HepG2 (cell line): ENCODE results near the gene MXRA7. TPM values are rescaled to one million over a fixed set of nuclear protein-coding genes. Genes with fewer than 3 reads are reported as not detected.
A peak's percentile ranks its signal among the peaks of the same experiment; 100 is the strongest.

Source experiments
- AHDC1 ChIP-seq: sonication (generic); formaldehyde crosslinking; IDR thresholded peaks from 2 replicates; pipeline ENCODE4 v1.5.1; 2020; ENCODE audit warnings: mild to moderate bottlenecking, missing genetic modification reagents, borderline replicate concordance
- ATF7 ChIP-seq, 2 experiments: fragments of 450-650 bp in 1 of 2; sonication (generic) in 1 of 2; formaldehyde crosslinking in 1 of 2; IDR thresholded peaks; 2 replicates each; pipeline versions ENCODE4 v1.4.0 to v1.6.1; 2016 to 2020; ENCODE audit warnings: antibody characterized with exemption in 1 of 2, mild to moderate bottlenecking in 1 of 2, missing genetic modification reagents in 1 of 2
- EZH2 ChIP-seq: conservative IDR thresholded peaks from 2 replicates; pipeline ENCODE4 v1.6.1; 2012; ENCODE audit warnings: mild to moderate bottlenecking, low read depth, low read length, moderate library complexity
- KAT7 ChIP-seq: IDR thresholded peaks from 2 replicates; pipeline ENCODE4 v1.6.1; 2018; ENCODE audit warnings: borderline replicate concordance, missing compliant biosample characterization
- MBNL3 ChIP-seq: fragments of 250-450 bp; sonication (Bioruptor Pico); conservative IDR thresholded peaks from 2 replicates; pipeline ENCODE4 v1.8.0; 2022; ENCODE audit warnings: mild to moderate bottlenecking, inconsistent platforms
- MIER3 ChIP-seq: IDR thresholded peaks from 2 replicates; pipeline ENCODE4 v1.6.1; 2016; ENCODE audit warnings: missing compliant biosample characterization, borderline replicate concordance
- NFIC ChIP-seq: IDR thresholded peaks from 2 replicates; pipeline ENCODE4 v1.6.1; 2012; ENCODE audit warnings: mild to moderate bottlenecking, low read length, inconsistent platforms
- PHB2 ChIP-seq: fragments of 450-650 bp; IDR thresholded peaks from 2 replicates; pipeline ENCODE4 v1.6.1; 2018; ENCODE audit not compliant: partially characterized antibody
- POLR2A ChIP-seq, 2 experiments: IDR thresholded peaks; 2 replicates each; pipeline ENCODE4 v1.6.1; 2011; ENCODE audit warnings: low read depth in 2 of 2, low read length in 2 of 2, mild to moderate bottlenecking in 1 of 2, moderate library complexity in 1 of 2; ENCODE audit not compliant: insufficient read depth in 1 of 2
- SMYD3 ChIP-seq: sonication (generic); formaldehyde crosslinking; IDR thresholded peaks from 2 replicates; pipeline ENCODE4 v1.8.1; 2023; ENCODE audit warnings: mild to moderate bottlenecking, missing genetic modification reagents
- SRSF1 ChIP-seq: fragments of 200-400 bp; formaldehyde crosslinking; optimal IDR thresholded peaks from 2 replicates; pipeline ENCODE3; 2017; ENCODE audit warnings: mild to moderate bottlenecking, low read depth, low read length, moderate library complexity
- TRAFD1 ChIP-seq: sonication (generic); formaldehyde crosslinking; IDR thresholded peaks from 2 replicates; pipeline ENCODE4 v1.5.1; 2020; ENCODE audit warnings: missing genetic modification reagents, mild to moderate bottlenecking, borderline replicate concordance
- ZBTB25 ChIP-seq: IDR thresholded peaks from 2 replicates; pipeline ENCODE4 v1.6.1; 2018; ENCODE audit warnings: missing genetic modification reagents
- ZGPAT ChIP-seq: IDR thresholded peaks from 2 replicates; pipeline ENCODE4 v1.6.1; 2016; ENCODE audit warnings: mild to moderate bottlenecking
- ZKSCAN8 ChIP-seq: IDR thresholded peaks from 2 replicates; pipeline ENCODE4 v1.6.1; 2016; ENCODE audit warnings: borderline replicate concordance, missing genetic modification reagents, missing compliant biosample characterization
- ZNF207 ChIP-seq: fragments of 450-650 bp; IDR thresholded peaks from 2 replicates; pipeline ENCODE4 v1.6.1; 2016; ENCODE audit warnings: antibody characterized with exemption, borderline replicate concordance
- ZNF367 ChIP-seq: sonication (generic); formaldehyde crosslinking; IDR thresholded peaks from 2 replicates; pipeline ENCODE4 v1.4.0; 2020; ENCODE audit warnings: missing genetic modification reagents, borderline replicate concordance
- ZNF431 ChIP-seq: sonication (generic); formaldehyde crosslinking; IDR thresholded peaks from 2 replicates; pipeline ENCODE4 v1.9.0; 2022; ENCODE audit warnings: missing genetic modification reagents, low read depth, mild to moderate bottlenecking, borderline replicate concordance
- ZNF644 ChIP-seq: IDR thresholded peaks from 2 replicates; pipeline ENCODE4 v1.6.1; 2016; ENCODE audit warnings: low read depth
- ZNF777 ChIP-seq: sonication (generic); formaldehyde crosslinking; IDR thresholded peaks from 2 replicates; pipeline ENCODE4 v1.4.0; 2020; ENCODE audit warnings: missing genetic modification reagents
- ZSCAN12 ChIP-seq: sonication (generic); formaldehyde crosslinking; IDR thresholded peaks from 2 replicates; pipeline ENCODE4 v1.9.0; 2021; ENCODE audit warnings: mild to moderate bottlenecking, missing genetic modification reagents
- polyA plus RNA-seq, 8 experiments: library from polyadenylated mRNA; depleted of rRNA in 3 of 8; stranded (reverse) in 7 of 8; unstranded in 1 of 8; fragments of >200 nt; fragmentation: Illumina TruSeq in 4 of 8; extraction: Trizol in 4 of 8; gene quantifications; 2 replicates each; pipeline versions ENCODE4 v1.2.1 to v1.2.3, GENCODE V29; 2011 to 2016; ENCODE audit warnings: low read depth in 4 of 8, missing spikeins in 1 of 8, mixed read lengths in 1 of 8; ENCODE audit not compliant: insufficient read depth in 1 of 8
- total RNA-seq, 5 experiments: library from RNA; depleted of rRNA; stranded (reverse); fragments of >200 nt; fragmentation: Illumina TruSeq; extraction: Trizol; gene quantifications; 2 replicates each; pipeline ENCODE4 v1.2.3, GENCODE V29; 2016; ENCODE audit warnings: low read depth in 1 of 5

The MXRA7 gene
- total and polyA plus RNA-seq, 2 of the 13 experiments (the other 11 are each of a cell fraction or from before 2014, with no cell fraction given), result 44.8 to 112 TPM

GRCh38 chr17:76725580-76726230, 14.9 kb upstream of the MXRA7 start (continued):
- TF ChIP-seq ZGPAT (CRISPR knock-in tag) (no peak; the same call in none of the 2 replicates), ZNF431 (no peak), POLR2A (IDR thresholded peaks at IDR 0.05; ENCODE audit: insufficient read depth in 1 of 2, low read depth in 2 of 2, low read length in 2 of 2) (no peak), KAT7 (CRISPR knock-in tag) (no peak), ZKSCAN8 (CRISPR knock-in tag) (no peak), ZNF367 (CRISPR knock-in tag) (no peak), AHDC1 (CRISPR knock-in tag) (no peak), NFIC (no peak), SRSF1 (no peak), ZSCAN12 (CRISPR knock-in tag) (no peak), TRAFD1 (CRISPR knock-in tag) (no peak), EZH2 (no peak), ATF7 (IDR thresholded peaks at IDR 0.05) (no peak), ATF7 (CRISPR knock-in tag; IDR thresholded peaks at IDR 0.05) (peak; percentile 47; the same call in 1 of the 2 replicates), MIER3 (CRISPR knock-in tag) (no peak), ZNF644 (CRISPR knock-in tag) (no peak), MBNL3 (CRISPR knock-in tag) (no peak), ZNF777 (CRISPR knock-in tag) (no peak; the same call in none of the 2 replicates), PHB2 (no peak), ZBTB25 (no peak), ZNF207 (no peak), SMYD3 (CRISPR knock-in tag) (no peak)
